WTC11 (cell line): ENCODE results near the gene HOXA13.

Source experiments
- ATF6 ChIP-seq: sonication (generic); formaldehyde crosslinking; IDR thresholded peaks from 2 replicates; pipeline ENCODE4 v1.8.1; 2023; ENCODE audit warnings: mild to moderate bottlenecking, missing genetic modification reagents
- CTCF ChIP-seq: fragments of 200-600 bp; IDR thresholded peaks from 2 replicates; pipeline ENCODE4 v1.8.0; 2022; ENCODE audit warnings: antibody characterized with exemption
- E2F1 ChIP-seq: sonication (generic); formaldehyde crosslinking; IDR thresholded peaks from 2 replicates; pipeline ENCODE4 v1.8.0; 2022; ENCODE audit warnings: mild to moderate bottlenecking, missing genetic modification reagents
- FOXK1 ChIP-seq: sonication (generic); formaldehyde crosslinking; IDR thresholded peaks from 2 replicates; pipeline ENCODE4 v1.8.0; 2022; ENCODE audit warnings: mild to moderate bottlenecking, moderate library complexity, missing genetic modification reagents
- GABPB1 ChIP-seq: sonication (generic); formaldehyde crosslinking; IDR thresholded peaks from 2 replicates; pipeline ENCODE4 v1.8.1; 2023; ENCODE audit warnings: mild to moderate bottlenecking, missing genetic modification reagents
- IRF2 ChIP-seq: sonication (generic); formaldehyde crosslinking; IDR thresholded peaks from 2 replicates; pipeline ENCODE4 v1.8.0; 2022; ENCODE audit warnings: low read depth, missing genetic modification reagents, borderline replicate concordance
- KAT7 ChIP-seq: sonication (generic); formaldehyde crosslinking; IDR thresholded peaks from 2 replicates; pipeline ENCODE4 v1.8.1; 2023; ENCODE audit warnings: missing genetic modification reagents, mild to moderate bottlenecking, borderline replicate concordance
- MAX ChIP-seq: sonication (generic); formaldehyde crosslinking; IDR thresholded peaks from 2 replicates; pipeline ENCODE4 v1.8.0; 2022; ENCODE audit warnings: mild to moderate bottlenecking, missing genetic modification reagents
- ZNF416 ChIP-seq: fragments of 250-450 bp; sonication (Bioruptor Pico); IDR thresholded peaks from 2 replicates; pipeline ENCODE4 v1.9.0; 2021; ENCODE audit warnings: mild to moderate bottlenecking, inconsistent platforms

- TF ChIP-seq GABPB1 (CRISPR knock-in tag) (no peak), MAX (CRISPR knock-in tag) (no peak), ATF6 (no peak), CTCF (no peak), E2F1 (no peak), IRF2 (CRISPR knock-in tag) (no peak), KAT7 (no peak), ZNF416 (no peak), FOXK1 (CRISPR knock-in tag) (no peak)
These were observed 10.4 kb downstream of the HOXA13 start for GRCh38 chr7:27189295-27189996.
